ENCODE results near the gene OR56B4.

The OR56B4 gene

DNA sequence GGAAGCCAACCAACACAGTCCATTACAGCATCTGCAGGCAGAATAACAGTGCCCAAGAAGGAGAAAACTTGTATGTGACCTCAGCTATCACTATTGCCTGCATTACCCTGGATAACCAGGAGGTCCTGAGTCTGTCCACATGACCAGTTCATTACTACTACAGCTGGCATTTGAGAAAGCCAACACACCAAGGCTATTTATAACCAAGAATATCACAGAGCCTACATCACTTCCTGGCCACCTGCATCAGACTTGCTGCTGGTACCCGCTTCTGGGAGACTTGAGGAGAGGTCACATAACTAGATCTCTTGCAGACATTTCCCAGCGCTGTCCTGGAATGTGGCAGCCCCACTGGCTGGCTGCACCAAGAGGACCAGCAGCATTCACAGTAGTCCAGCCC is 11.1 kb upstream of the OR56B4 start:
- Histone ChIP-seq H3F3A (ENCODE audit: insufficient read depth, low read length) (peaks cover 32% of the 10 kb centered on the region), H3K4me2 (ENCODE audit: low read depth, low read length) (peak overlapping the region; percentile 85), H3K27ac (ENCODE audit: low read length) (peak overlapping the region; percentile 96), H3K9me2 (replicated peaks; ENCODE audit: insufficient read depth, low read length) (no peaks in the 10 kb centered on the region), H4K20me1 (ENCODE audit: insufficient read depth, low read length) (no peaks in the 10 kb centered on the region), H3K4me1 (ENCODE audit: low read length) (peaks cover 53% of the 10 kb centered on the region), H2AFZ (ENCODE audit: low read length) (peak overlapping the region; percentile 71), H3K36me3 (replicated peaks; ENCODE audit: insufficient read depth, low read length) (no peaks in the 10 kb centered on the region), H3K27me3 (replicated peaks; ENCODE audit: insufficient read depth, low read length) (no peaks in the 10 kb centered on the region), H3K4me3 (ENCODE audit: low read length) (peak overlapping the region; percentile 39; the same call in 1 of the 2 replicates), H3K9me3 (replicated peaks; ENCODE audit: insufficient read depth, low read length) (no peaks in the 10 kb centered on the region), H3K9ac (ENCODE audit: low read length) (peak overlapping the region; percentile 61), H3K79me2 (ENCODE audit: low read length) (no peaks in the 10 kb centered on the region)
- DNase-seq: peak; percentile 90
- TF ChIP-seq, protein P1, sequence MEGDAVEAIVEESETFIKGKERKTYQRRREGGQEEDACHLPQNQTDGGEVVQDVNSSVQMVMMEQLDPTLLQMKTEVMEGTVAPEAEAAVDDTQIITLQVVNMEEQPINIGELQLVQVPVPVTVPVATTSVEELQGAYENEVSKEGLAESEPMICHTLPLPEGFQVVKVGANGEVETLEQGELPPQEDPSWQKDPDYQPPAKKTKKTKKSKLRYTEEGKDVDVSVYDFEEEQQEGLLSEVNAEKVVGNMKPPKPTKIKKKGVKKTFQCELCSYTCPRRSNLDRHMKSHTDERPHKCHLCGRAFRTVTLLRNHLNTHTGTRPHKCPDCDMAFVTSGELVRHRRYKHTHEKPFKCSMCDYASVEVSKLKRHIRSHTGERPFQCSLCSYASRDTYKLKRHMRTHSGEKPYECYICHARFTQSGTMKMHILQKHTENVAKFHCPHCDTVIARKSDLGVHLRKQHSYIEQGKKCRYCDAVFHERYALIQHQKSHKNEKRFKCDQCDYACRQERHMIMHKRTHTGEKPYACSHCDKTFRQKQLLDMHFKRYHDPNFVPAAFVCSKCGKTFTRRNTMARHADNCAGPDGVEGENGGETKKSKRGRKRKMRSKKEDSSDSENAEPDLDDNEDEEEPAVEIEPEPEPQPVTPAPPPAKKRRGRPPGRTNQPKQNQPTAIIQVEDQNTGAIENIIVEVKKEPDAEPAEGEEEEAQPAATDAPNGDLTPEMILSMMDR (IDR thresholded peaks at IDR 0.05; ENCODE audit: low read length): peak; percentile 43
- TF ChIP-seq EZH2phosphoT487 (IDR thresholded peaks at IDR 0.05; ENCODE audit: low read length) (no peak), EZH2 (optimal IDR thresholded peaks at IDR 0.05; ENCODE audit: low read depth, low read length) (no peak)

DNA sequence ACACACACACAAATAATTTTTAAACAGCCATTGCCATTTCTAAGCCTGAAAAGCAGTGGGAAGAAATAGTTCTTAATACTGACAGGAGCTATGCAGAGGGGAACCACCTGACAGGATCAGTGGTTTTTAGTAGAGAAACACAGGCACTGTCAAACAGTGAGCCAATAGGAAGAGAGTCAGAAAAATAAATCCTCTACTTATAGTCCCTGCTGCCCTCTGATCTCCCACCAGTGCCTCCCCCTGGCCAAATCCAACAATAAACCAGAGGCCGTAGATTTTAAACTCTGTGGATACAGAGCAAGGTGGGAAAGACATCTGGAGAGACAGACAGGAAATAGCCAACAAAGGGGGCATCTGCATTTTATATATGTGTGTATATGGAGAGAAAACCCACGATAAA is 7.9 kb upstream of the OR56B4 start:
- Histone ChIP-seq H3K4me2 (ENCODE audit: low read depth, low read length) (no peak overlapping the region), H3K27ac (ENCODE audit: low read length) (no peak overlapping the region), H3K9me2 (replicated peaks; ENCODE audit: insufficient read depth, low read length) (no peaks in the 10 kb centered on the region), H3K4me3 (ENCODE audit: low read length) (no peak overlapping the region), H2AFZ (ENCODE audit: low read length) (no peak overlapping the region), H3K9ac (ENCODE audit: low read length) (no peak overlapping the region), H3F3A (ENCODE audit: insufficient read depth, low read length) (peaks cover 32% of the 10 kb centered on the region), H3K9me3 (replicated peaks; ENCODE audit: insufficient read depth, low read length) (no peaks in the 10 kb centered on the region), H3K36me3 (replicated peaks; ENCODE audit: insufficient read depth, low read length) (no peaks in the 10 kb centered on the region), H3K27me3 (replicated peaks; ENCODE audit: insufficient read depth, low read length) (no peaks in the 10 kb centered on the region), H3K79me2 (ENCODE audit: low read length) (no peaks in the 10 kb centered on the region), H4K20me1 (ENCODE audit: insufficient read depth, low read length) (no peaks in the 10 kb centered on the region), H3K4me1 (ENCODE audit: low read length) (peaks cover 48% of the 10 kb centered on the region)
- no peak for DNase-seq
- TF ChIP-seq, protein P1 (IDR thresholded peaks at IDR 0.05; ENCODE audit: low read length): no peak
- TF ChIP-seq EZH2 (optimal IDR thresholded peaks at IDR 0.05; ENCODE audit: low read depth, low read length): no peak
- TF ChIP-seq EZH2phosphoT487 (IDR thresholded peaks at IDR 0.05; ENCODE audit: low read length): no peak

DNA sequence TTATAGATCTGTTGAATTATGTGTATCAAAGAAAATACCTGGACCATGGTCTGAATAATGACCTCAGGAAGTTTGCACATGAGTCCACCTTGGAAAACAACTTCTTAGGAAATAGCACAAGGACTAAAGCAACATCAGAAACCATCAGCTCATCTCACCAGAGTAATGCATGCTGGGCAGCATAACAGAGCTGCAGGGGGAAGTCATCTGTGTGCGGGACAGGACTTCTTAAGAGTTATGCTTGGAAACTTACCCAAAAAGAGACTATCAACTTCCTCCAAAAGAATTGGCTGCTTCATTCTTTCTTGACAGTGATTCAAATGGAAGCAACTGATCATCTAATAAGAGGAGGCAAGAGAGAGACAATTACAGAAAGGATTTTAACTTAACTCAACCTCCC is 2.5 kb downstream of the OR56B4 start:
- TF ChIP-seq, protein P1 (IDR thresholded peaks at IDR 0.05; ENCODE audit: low read length): no peak
- TF ChIP-seq EZH2phosphoT487 (IDR thresholded peaks at IDR 0.05; ENCODE audit: low read length) (no peak), EZH2 (optimal IDR thresholded peaks at IDR 0.05; ENCODE audit: low read depth, low read length) (no peak)
- H3K9me2 ChIP-seq (replicated peaks; ENCODE audit: insufficient read depth, low read length): no peaks in the 10 kb centered on the region
- DNase-seq: no peak

More for the DNA sequence above, 2.5 kb downstream of the OR56B4 start:
- Histone ChIP-seq H3K4me1 (ENCODE audit: low read length) (0 out of 2 replicates have a peak, but pooled peaks cover under 1% of the 10 kb centered on the region), H3K27ac (ENCODE audit: low read length) (no peak overlapping the region), H3K4me3 (ENCODE audit: low read length) (no peak overlapping the region), H3K9ac (ENCODE audit: low read length) (no peak overlapping the region), H3K36me3 (replicated peaks; ENCODE audit: insufficient read depth, low read length) (no peaks in the 10 kb centered on the region), H3F3A (ENCODE audit: insufficient read depth, low read length) (no peaks in the 10 kb centered on the region), H3K9me3 (replicated peaks; ENCODE audit: insufficient read depth, low read length) (no peaks in the 10 kb centered on the region), H3K4me2 (ENCODE audit: low read depth, low read length) (no peak overlapping the region), H3K79me2 (ENCODE audit: low read length) (no peaks in the 10 kb centered on the region), H4K20me1 (ENCODE audit: insufficient read depth, low read length) (no peaks in the 10 kb centered on the region), H3K27me3 (replicated peaks; ENCODE audit: insufficient read depth, low read length) (no peaks in the 10 kb centered on the region), H2AFZ (ENCODE audit: low read length) (no peak overlapping the region)
